ENCODE data around the gene RUFY3.
"Not testable (repeated sequence)": the region's sequence is repeated elsewhere in the genome, so short reads cannot be mapped to it uniquely, and the experiment has no call there.

The RUFY3 gene

GRCh38 chr4:70706516-70706915 lies 15.2 kb upstream of the RUFY3 start:
- DNase-seq, result peak; percentile 54

- no peak for DNase-seq
Measured at GRCh38 chr4:70709611-70710205, 12.1 kb upstream of the RUFY3 start.

- DNase-seq, result no peak
Measured at GRCh38 chr4:70711599-70711998, 10.2 kb upstream of the RUFY3 start.

- no peak for DNase-seq
Measured at GRCh38 chr4:70712150-70712549, 9.6 kb upstream of the RUFY3 start.

- no peak for DNase-seq
Measured at GRCh38 chr4:70712604-70713452, 8.9 kb upstream of the RUFY3 start.

GRCh38 chr4:70713453-70714078 lies 8.2 kb upstream of the RUFY3 start:
- no peak for DNase-seq

- DNase-seq, result no peak
Measured at GRCh38 chr4:70714079-70714887, 7.5 kb upstream of the RUFY3 start.

- DNase-seq, result peak; percentile 61
Measured at GRCh38 chr4:70715097-70715496, 6.7 kb upstream of the RUFY3 start.

GRCh38 chr4:70718811-70719604 lies 2.8 kb upstream of the RUFY3 start:
- DNase-seq, result no peak

GRCh38 chr4:70722199-70722791 lies 531 bp downstream of the RUFY3 start:
- DNase-seq, result peak; percentile 62

- no peak for DNase-seq
Measured at GRCh38 chr4:70724463-70724862, 2.7 kb downstream of the RUFY3 start.

GRCh38 chr4:70725633-70726032 lies 3.9 kb downstream of the RUFY3 start:
- DNase-seq, result no peak

GRCh38 chr4:70726515-70726914 lies 4.8 kb downstream of the RUFY3 start:
- DNase-seq, result not testable (repeated sequence)

GRCh38 chr4:70728091-70728490 lies 6.3 kb downstream of the RUFY3 start:
- no peak for DNase-seq

GRCh38 chr4:70732878-70733277 lies 11.1 kb downstream of the RUFY3 start:
- DNase-seq, result not testable (repeated sequence)

GRCh38 chr4:70734168-70734954 lies 12.6 kb downstream of the RUFY3 start:
- peak; percentile 35 for DNase-seq

GRCh38 chr4:70734971-70735370 lies 13.2 kb downstream of the RUFY3 start:
- DNase-seq, result no peak

- DNase-seq, result not testable (repeated sequence)
Measured at GRCh38 chr4:70735915-70736314, 14.2 kb downstream of the RUFY3 start.

GRCh38 chr4:70737006-70737405 lies 15.2 kb downstream of the RUFY3 start:
- DNase-seq, result no peak

GRCh38 chr4:70737409-70737808 lies 15.6 kb downstream of the RUFY3 start:
- no peak for DNase-seq

Measured in kidney glomerular epithelial cell (primary cell).